Thymus (tissue), 11 donors: ENCODE measurements around the gene TMEM169. TPM values are rescaled to one million over a fixed set of nuclear protein-coding genes. Genes with fewer than 3 reads are reported as not detected.

Source experiments
- DNase-seq, 9 donors: peaks; one replicate each; pipeline ENCODE4 v3.0.0-alpha.2; 2013; ENCODE audit warnings: low spot score in 9 of 9, low read depth in 6 of 9, missing footprints in 1 of 9
- H3K27ac ChIP-seq, 2 donors: one replicate each; pipeline ENCODE4 v1.5.1; 2013; ENCODE audit warnings: control low read depth in 1 of 2, low read depth in 1 of 2, low read length in 1 of 2, mild to moderate bottlenecking in 1 of 2, moderate library complexity in 1 of 2
- H3K27me3 ChIP-seq, 2 donors: one replicate each; pipeline ENCODE4 v1.5.1; 2013; ENCODE audit warnings: low read length in 1 of 2; ENCODE audit not compliant: control insufficient read depth in 2 of 2, insufficient read depth in 1 of 2
- H3K36me3 ChIP-seq, 2 donors: one replicate each; pipeline ENCODE4 v1.5.1; 2013; ENCODE audit warnings: low read length in 1 of 2, mild to moderate bottlenecking in 1 of 2, moderate library complexity in 1 of 2; ENCODE audit not compliant: control insufficient read depth in 2 of 2, insufficient read depth in 2 of 2
- H3K4me1 ChIP-seq, 2 donors: one replicate each; pipeline ENCODE4 v1.5.1; 2013; ENCODE audit warnings: low read length in 2 of 2; ENCODE audit not compliant: control insufficient read depth in 2 of 2, insufficient read depth in 2 of 2
- H3K4me3 ChIP-seq, 2 donors: one replicate each; pipeline ENCODE4 v1.5.1; 2013; ENCODE audit warnings: low read length in 2 of 2, control low read depth in 1 of 2, mild to moderate bottlenecking in 1 of 2
- H3K9me3 ChIP-seq, 2 donors: one replicate each; pipeline ENCODE4 v1.5.1; 2013; ENCODE audit warnings: low read length in 1 of 2, mild to moderate bottlenecking in 1 of 2; ENCODE audit not compliant: control insufficient read depth in 2 of 2, insufficient read depth in 1 of 2
- WGBS: extraction: QIAGEN DNeasy Blood & Tissue Kit; methylation state at CpG from one replicate; pipeline ENCODE4 v1.1.7; 2013; 5-methylcytosine and 5-hydroxymethylcytosine counted together
- polyA plus RNA-seq: library from polyadenylated mRNA; stranded (reverse); fragments of 200-250 nt; gene quantifications from one replicate; pipeline ENCODE4 v1.2.3, GENCODE V29; 2013
- total RNA-seq: library from RNA; stranded (reverse); fragments of 120-200 nt; gene quantifications from one replicate; pipeline ENCODE4 v1.2.4, GENCODE V29; 2013
- donor health status: healthy.

The TMEM169 gene
- total and polyA plus RNA-seq, 2 donors, result 1.0 to 1.1 TPM

GRCh38 chr2:216107760-216108159 is 26.0 kb downstream of the TMEM169 start:
- WGBS, result 90% methylated on average over 13 of the region's 13 CpGs
- Histone ChIP-seq H3K27ac (no peak overlapping the region), H3K4me3 (no peak overlapping the region)

GRCh38 chr2:216108310-216108966 is 26.7 kb downstream of the TMEM169 start:
- WGBS, result 72% methylated on average over 6 of the region's 6 CpGs
- DNase-seq, result no peak
- Histone ChIP-seq H3K9me3 (peaks cover 0 to 4% of the 10 kb centered on the region in 2 donors), H3K4me1 (peaks cover 10% of the 10 kb centered on the region in 2 donors), H3K27ac (peak overlapping the region in 1 of 2 donors; percentile 73), H3K4me3 (peak overlapping the region; percentile 60 to 96), H3K27me3 (no peaks in the 10 kb centered on the region), H3K36me3 (peaks cover 7 to 30% of the 10 kb centered on the region in 2 donors)

More at GRCh38 chr2:216107760-216108159, 26.0 kb downstream of the TMEM169 start:
- DNase-seq, result no peak
- H3K36me3 ChIP-seq, result peaks cover 0 to 23% of the 10 kb centered on the region in 2 donors
- H3K4me1 ChIP-seq, result peaks cover 10% of the 10 kb centered on the region in 2 donors
- no peaks in the 10 kb centered on the region for H3K27me3 ChIP-seq
- peaks cover 0 to 4% of the 10 kb centered on the region in 2 donors for H3K9me3 ChIP-seq

- Histone ChIP-seq H3K4me1 (peaks cover 10 to 13% of the 10 kb centered on the region in 2 donors), H3K9me3 (peaks cover 0 to 4% of the 10 kb centered on the region in 2 donors), H3K36me3 (peaks cover 11 to 38% of the 10 kb centered on the region in 2 donors), H3K27ac (peak within 1 kb of the TSS; percentile 85 to 89), H3K4me3 (peak within 1 kb of the TSS; percentile 60 to 96), H3K27me3 (no peaks in the 10 kb centered on the region)
- under 1% methylated on average over 57 of the region's 57 CpGs for WGBS
- DNase-seq, result peak; percentile 92 to 99 (median 97)
Observed at GRCh38 chr2:216108967-216109921, 27.5 kb downstream of the TMEM169 start, which contains the start of gene XRCC5. Gene XRCC5, plus strand, starts transcription at chr2:216109348. Its CDS starts 89 bp downstream, at chr2:216109437.

- 6% methylated on average over 10 of the region's 10 CpGs for WGBS
- peak overlapping the region; percentile 60 to 96 for H3K4me3 ChIP-seq
- H3K27me3 ChIP-seq, result no peaks in the 10 kb centered on the region
- H3K4me1 ChIP-seq, result peaks cover 10 to 18% of the 10 kb centered on the region in 2 donors
- peak overlapping the region in 1 of 2 donors; percentile 89 for H3K27ac ChIP-seq
- peak in 3 of 9 donors; percentile 26 to 51 (median 29) for DNase-seq
- H3K9me3 ChIP-seq, result peaks cover 0 to 4% of the 10 kb centered on the region in 2 donors
- peaks cover 11 to 41% of the 10 kb centered on the region in 2 donors for H3K36me3 ChIP-seq
Observed at GRCh38 chr2:216109962-216110614, 28.4 kb downstream of the TMEM169 start.

GRCh38 chr2:216110620-216111019 is 28.9 kb downstream of the TMEM169 start:
- no peak for DNase-seq
- Histone ChIP-seq H3K27ac (peak overlapping the region in 1 of 2 donors; percentile 89), H3K9me3 (peaks cover 0 to 4% of the 10 kb centered on the region in 2 donors), H3K27me3 (no peaks in the 10 kb centered on the region), H3K4me1 (peaks cover 13 to 21% of the 10 kb centered on the region in 2 donors), H3K36me3 (peaks cover 11 to 44% of the 10 kb centered on the region in 2 donors), H3K4me3 (peak overlapping the region; percentile 60 to 96)
- WGBS, result 25% methylated on average over 1 of the region's 1 CpG

- WGBS, result 94% methylated on average over 7 of the region's 7 CpGs
- no peak overlapping the region for H3K4me3 ChIP-seq
- H3K4me1 ChIP-seq, result peaks cover 13 to 21% of the 10 kb centered on the region in 2 donors
- peaks cover 11 to 46% of the 10 kb centered on the region in 2 donors for H3K36me3 ChIP-seq
- H3K9me3 ChIP-seq, result peaks cover 0 to 4% of the 10 kb centered on the region in 2 donors
- no peaks in the 10 kb centered on the region for H3K27me3 ChIP-seq
- no peak for DNase-seq
- H3K27ac ChIP-seq, result no peak overlapping the region
Observed at GRCh38 chr2:216111122-216111521, 29.4 kb downstream of the TMEM169 start.

GRCh38 chr2:216112926-216113325 is 31.2 kb downstream of the TMEM169 start:
- H3K4me1 ChIP-seq, result peaks cover 13 to 21% of the 10 kb centered on the region in 2 donors
- no peak overlapping the region for H3K27ac ChIP-seq
- DNase-seq, result no peak
- H3K4me3 ChIP-seq, result no peak overlapping the region
- H3K27me3 ChIP-seq, result no peaks in the 10 kb centered on the region
- H3K36me3 ChIP-seq, result peaks cover 25 to 64% of the 10 kb centered on the region in 2 donors
- peaks cover 0 to 4% of the 10 kb centered on the region in 2 donors for H3K9me3 ChIP-seq
- WGBS, result 96% methylated on average over 4 of the region's 4 CpGs

- no peaks in the 10 kb centered on the region for H3K27me3 ChIP-seq
- H3K4me1 ChIP-seq, result peaks cover 13 to 16% of the 10 kb centered on the region in 2 donors
- no peak overlapping the region for H3K4me3 ChIP-seq
- peaks cover 32 to 71% of the 10 kb centered on the region in 2 donors for H3K36me3 ChIP-seq
- H3K9me3 ChIP-seq, result peaks cover 0 to 4% of the 10 kb centered on the region in 2 donors
- WGBS, result 88% methylated on average over 3 of the region's 3 CpGs
- no peak overlapping the region for H3K27ac ChIP-seq
- no peak for DNase-seq
Observed at GRCh38 chr2:216113572-216113971, 31.9 kb downstream of the TMEM169 start.
